ENCODE data around the gene RIPPLY2.

Gene RIPPLY2

GRCh38 chr6:83847179-83847578 is 6.0 kb upstream of the RIPPLY2 start:
- no peak overlapping the region for H3K4me3 ChIP-seq (ENCODE audit: low read depth, low read length)
- TF ChIP-seq CTCF (IDR thresholded peaks at IDR 0.05; ENCODE audit: borderline replicate concordance, insufficient read depth, low read depth, low read length), result no peak

GRCh38 chr6:83849127-83849526 is 4.0 kb upstream of the RIPPLY2 start:
- no peak for TF ChIP-seq CTCF (IDR thresholded peaks at IDR 0.05; ENCODE audit: borderline replicate concordance, insufficient read depth, low read depth, low read length)

GRCh38 chr6:83849610-83850009 is 3.5 kb upstream of the RIPPLY2 start:
- TF ChIP-seq CTCF (IDR thresholded peaks at IDR 0.05; ENCODE audit: borderline replicate concordance, insufficient read depth, low read depth, low read length), result no peak
- H3K4me3 ChIP-seq (ENCODE audit: low read depth, low read length), result no peak overlapping the region

More at GRCh38 chr6:83849127-83849526, 4.0 kb upstream of the RIPPLY2 start:
- H3K4me3 ChIP-seq (ENCODE audit: low read depth, low read length), result no peak overlapping the region

- no peak overlapping the region for H3K4me3 ChIP-seq (ENCODE audit: low read depth, low read length)
- no peak for TF ChIP-seq CTCF (IDR thresholded peaks at IDR 0.05; ENCODE audit: borderline replicate concordance, insufficient read depth, low read depth, low read length)
These were observed 507 bp upstream of the RIPPLY2 start for GRCh38 chr6:83852528-83853177.

GRCh38 chr6:83854001-83854501 is 891 bp downstream of the RIPPLY2 start:
- TF ChIP-seq CTCF (IDR thresholded peaks at IDR 0.05; ENCODE audit: borderline replicate concordance, insufficient read depth, low read depth, low read length), result no peak
- H3K4me3 ChIP-seq (ENCODE audit: low read depth, low read length), result no peak overlapping the region

GRCh38 chr6:83854766-83855165 is 1.6 kb downstream of the RIPPLY2 start:
- TF ChIP-seq CTCF (IDR thresholded peaks at IDR 0.05; ENCODE audit: borderline replicate concordance, insufficient read depth, low read depth, low read length), result no peak
- no peak overlapping the region for H3K4me3 ChIP-seq (ENCODE audit: low read depth, low read length)
